ENCODE data around the gene RHOXF1.
"Not testable (repeated sequence)": the region's sequence is repeated elsewhere in the genome, so short reads cannot be mapped to it uniquely, and the experiment has no call there.

The RHOXF1 gene

DNA sequence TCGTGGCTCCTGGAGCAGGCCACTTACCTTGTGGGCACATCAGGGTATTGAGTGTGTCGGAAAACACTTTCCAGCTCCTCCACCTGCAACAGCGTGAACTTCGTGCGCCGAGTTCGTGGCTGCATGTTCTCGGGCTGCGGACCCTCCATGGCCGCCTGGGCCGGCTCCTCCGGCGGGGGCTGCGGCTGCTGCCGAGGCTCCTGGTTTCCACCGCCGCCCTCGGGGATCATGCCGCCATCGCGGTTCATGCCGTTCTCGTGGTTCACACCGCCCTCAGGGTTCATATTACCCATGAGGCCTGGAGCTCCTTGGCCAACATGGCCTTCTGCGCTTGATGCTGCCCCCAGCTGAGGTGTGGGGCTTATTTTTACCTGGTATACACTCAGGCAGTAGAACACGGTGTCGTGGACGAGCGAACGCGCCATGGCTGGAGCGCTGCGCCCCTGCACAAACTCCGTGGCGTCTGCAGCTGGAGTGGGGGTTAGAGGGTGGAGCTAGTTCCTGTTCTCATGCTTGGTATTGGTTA lies at the start of gene RHOXF1:
TSS of gene RHOXF1 (minus strand) at position 476 of the 526 bp plus-strand sequence. CDS start at position 425, 51 bp downstream.
- intact Hi-C loops (cut with DNase I) = no loop called here
- DNase-seq = no peak

DNA sequence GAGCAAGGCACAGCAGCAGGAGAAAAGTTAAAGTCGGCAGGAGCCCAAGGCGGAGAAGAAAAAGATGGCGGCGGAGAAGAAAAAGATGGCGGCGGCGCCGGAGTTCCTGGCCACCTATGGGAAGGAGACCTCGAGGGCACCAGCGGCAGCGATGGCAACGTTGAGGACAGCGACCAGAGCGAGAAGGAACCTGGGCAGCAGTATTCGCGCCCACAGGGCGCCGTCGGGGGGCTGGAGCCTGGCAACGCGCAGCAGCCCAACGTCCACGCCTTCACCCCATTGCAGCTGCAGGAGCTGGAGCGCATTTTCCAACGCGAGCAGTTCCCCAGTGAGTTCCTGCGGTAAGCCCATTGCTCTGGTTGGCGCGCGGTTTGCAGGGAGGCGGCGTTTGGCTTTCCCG lies 43.4 kb upstream of the RHOXF1 start:
- DNase-seq; intact Hi-C loops (cut with DNase I): not testable (repeated sequence)

- DNase-seq; intact Hi-C loops (cut with DNase I): not testable (repeated sequence)
Measured at GRCh38 chrX:120158313-120158712, 42.6 kb upstream of the RHOXF1 start, which contains the start of gene RHOXF2. Gene RHOXF2 (plus strand): TSS chrX:120158613. CDS start chrX:120158751, 138 bp downstream.

DNA sequence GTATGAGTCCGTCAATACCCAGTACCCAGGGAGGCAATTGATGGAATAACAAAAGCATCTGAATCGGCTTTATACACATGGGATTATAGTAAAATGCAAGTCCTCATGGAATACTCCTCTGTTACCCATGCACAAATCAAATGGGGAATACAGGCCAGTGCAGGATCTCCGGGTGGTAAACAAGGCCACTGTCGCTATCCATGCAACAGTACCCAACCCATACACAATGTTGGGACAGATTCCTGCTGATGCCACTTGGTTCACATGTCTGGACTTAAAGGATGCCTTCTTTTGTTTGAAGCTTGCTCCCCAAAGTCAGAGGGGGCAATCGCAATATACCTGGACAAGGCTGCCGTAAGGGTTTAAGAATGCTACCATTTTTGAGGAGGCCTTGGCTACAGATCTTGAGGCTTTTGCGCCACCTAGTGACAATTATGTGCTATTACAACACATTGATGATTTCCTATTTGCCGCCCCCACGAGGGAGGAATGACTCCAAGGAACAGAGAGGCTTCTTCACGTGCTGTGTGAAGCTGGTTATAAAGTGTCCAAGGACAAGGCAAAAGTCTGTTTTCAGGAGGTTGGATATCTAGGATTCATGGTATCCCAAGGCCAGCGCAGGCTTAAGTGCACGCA lies 34.5 kb upstream of the RHOXF1 start:
- intact Hi-C loops (cut with DNase I); DNase-seq: not testable (repeated sequence)

DNA sequence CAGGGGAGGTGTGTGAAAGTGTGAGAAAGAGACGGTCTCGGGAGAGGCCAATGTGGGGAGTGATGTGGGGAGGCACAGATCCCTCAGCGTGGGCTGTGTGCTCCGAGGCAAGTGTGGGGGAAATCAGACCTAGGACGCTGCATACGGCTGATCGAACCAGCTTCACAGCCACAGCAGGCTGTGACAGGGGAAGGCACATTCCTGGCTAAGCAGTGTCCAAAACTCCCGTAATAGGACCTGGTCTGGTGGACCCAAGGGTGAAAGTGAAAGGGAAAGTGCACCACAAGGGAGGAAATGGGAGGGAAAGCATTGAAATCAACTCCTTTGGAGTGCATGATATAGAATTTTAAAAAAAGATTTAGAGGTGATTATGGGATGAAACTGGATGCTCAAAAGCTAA lies 31.8 kb upstream of the RHOXF1 start:
- no peak for DNase-seq
- intact Hi-C loops (cut with DNase I) = no loop called here

- intact Hi-C loops (cut with DNase I); DNase-seq: not testable (repeated sequence)
Measured at GRCh38 chrX:120146323-120146722, 30.6 kb upstream of the RHOXF1 start.

DNA sequence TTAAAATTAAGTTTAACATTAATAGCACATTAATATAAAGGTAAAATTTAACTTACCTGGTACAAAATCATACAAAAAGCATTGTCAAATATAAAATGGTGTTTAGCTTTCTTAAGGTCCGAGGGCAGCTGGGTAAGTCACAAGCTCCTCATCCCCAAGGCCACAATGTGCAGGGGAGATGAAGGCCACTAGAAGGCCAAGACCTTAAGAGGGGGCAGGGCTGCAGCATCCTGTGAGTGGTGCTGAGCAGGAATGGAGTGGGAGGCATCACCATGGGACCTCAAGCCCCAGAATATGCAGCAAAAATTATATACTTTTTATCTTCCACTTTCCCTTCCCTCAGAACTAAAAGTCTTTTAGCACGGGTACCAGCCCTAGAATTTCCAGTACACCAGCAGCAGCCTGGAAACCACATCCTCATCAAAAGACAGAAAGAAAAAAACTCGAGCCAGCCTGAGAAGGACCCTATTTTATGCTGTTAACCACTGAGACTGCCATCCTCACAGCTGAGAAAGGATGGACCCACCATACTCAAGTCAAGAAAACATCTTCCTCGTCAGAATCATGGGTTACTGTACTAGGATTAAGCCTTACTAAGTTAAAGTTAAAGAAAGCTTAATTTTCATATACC lies 29.7 kb upstream of the RHOXF1 start:
- DNase-seq = no peak
- intact Hi-C loops (cut with DNase I) = no loop called here

DNA sequence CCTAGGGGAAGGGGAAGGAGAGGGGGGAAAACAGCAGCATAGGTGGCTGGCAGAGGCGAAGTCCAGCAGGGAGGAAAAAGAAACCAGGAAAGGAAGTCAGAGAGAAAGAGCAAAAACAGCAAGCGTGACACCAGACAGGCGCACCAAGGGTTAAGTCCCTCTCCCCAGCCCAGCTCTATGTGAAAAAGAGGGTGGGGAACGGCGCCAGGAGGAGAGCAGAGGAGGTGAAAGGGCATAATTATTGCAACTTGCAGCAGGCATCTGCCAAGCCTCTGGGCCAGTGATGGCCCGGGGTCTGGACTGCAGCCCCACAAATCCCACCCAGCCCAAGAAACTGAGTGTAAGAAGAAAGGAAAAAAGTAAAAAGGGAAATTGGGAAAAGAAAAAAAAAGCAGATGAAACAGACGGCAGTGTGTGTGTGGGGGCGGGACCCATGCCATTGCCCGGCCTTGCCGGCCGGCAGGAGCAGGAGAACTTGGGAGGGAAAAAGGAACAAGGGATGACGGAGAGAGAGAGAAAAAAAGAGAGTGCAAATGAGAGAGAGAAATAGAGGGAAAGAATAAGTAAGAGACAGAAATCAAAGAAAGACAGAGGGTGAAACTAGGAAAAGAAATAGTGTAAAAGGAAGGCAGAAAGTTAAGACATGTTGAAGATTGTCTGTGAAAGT lies 28.6 kb upstream of the RHOXF1 start:
- intact Hi-C loops (cut with DNase I) = no loop called here
- peak in 2 of 42 donors; percentile 4 to 23 for DNase-seq

GRCh38 chrX:120140293-120140981 lies 24.7 kb upstream of the RHOXF1 start:
- intact Hi-C loops (cut with DNase I) = no loop called here
- no peak for DNase-seq

DNA sequence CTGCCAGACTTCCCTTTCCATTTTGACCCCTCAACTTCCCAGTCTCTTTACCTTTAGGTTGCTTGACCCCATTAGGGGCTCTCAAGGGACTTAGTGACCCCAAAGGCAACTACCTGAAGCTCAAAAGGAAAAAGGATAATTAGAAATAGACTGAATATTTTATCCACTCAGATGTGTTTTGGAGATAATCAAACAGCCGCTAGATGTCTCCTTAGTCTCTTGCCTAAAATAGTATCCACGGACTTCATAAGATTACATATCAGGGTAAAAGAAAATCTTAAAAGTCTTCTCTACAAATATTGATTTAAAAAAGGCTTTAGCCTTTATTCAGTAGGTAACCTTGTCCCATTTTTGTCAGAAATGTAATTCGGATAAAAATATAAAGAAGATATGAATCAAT lies 21.7 kb upstream of the RHOXF1 start:
- DNase-seq = no peak
- intact Hi-C loops (cut with DNase I) = no loop called here

- DNase-seq = no peak
- intact Hi-C loops (cut with DNase I) = no loop called here
Measured at GRCh38 chrX:120136840-120137239, 21.1 kb upstream of the RHOXF1 start.

- DNase-seq = no peak
- intact Hi-C loops (cut with DNase I) = no loop called here
Measured at GRCh38 chrX:120136128-120136527, 20.4 kb upstream of the RHOXF1 start.

GRCh38 chrX:120128306-120128846 lies 12.7 kb upstream of the RHOXF1 start:
- DNase-seq; intact Hi-C loops (cut with DNase I): not testable (repeated sequence)

- intact Hi-C loops (cut with DNase I) = no loop called here
Measured at GRCh38 chrX:120125444-120125843, 9.7 kb upstream of the RHOXF1 start.

DNA sequence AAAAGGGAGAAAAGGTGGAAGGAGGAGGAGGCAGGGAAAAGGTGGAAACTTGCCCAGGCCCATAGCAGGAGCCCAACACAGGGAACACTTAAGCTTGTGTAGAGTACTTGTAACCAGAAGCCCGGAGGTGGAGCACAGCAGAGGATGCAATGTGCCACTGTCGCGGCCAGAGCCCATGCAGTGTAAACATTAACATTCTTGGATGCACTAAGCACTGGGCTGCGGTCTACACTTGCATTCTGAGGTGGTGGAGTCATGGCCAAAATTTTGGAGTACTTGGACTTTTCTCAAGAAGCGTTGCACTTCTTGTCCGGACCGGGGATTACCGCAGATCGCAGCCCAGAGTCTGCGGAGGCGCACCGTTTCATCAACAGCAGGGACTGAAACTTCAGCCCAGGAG lies 4.5 kb upstream of the RHOXF1 start:
- no peak for DNase-seq
- intact Hi-C loops (cut with DNase I) = no loop called here

More at GRCh38 chrX:120125444-120125843, 9.7 kb upstream of the RHOXF1 start:
- DNase-seq = peak in 7 of 42 donors; percentile 1 to 43 (median 8)

- DNase-seq = no peak
- intact Hi-C loops (cut with DNase I) = no loop called here
Measured at GRCh38 chrX:120111611-120112010, 4.1 kb downstream of the RHOXF1 start.

GRCh38 chrX:120109378-120109777 lies 6.3 kb downstream of the RHOXF1 start:
- intact Hi-C loops (cut with DNase I) = no loop called here
- no peak for DNase-seq

- DNase-seq; intact Hi-C loops (cut with DNase I): not testable (repeated sequence)
Measured at GRCh38 chrX:120104707-120105106, 11.0 kb downstream of the RHOXF1 start.

- DNase-seq; intact Hi-C loops (cut with DNase I): not testable (repeated sequence)
Measured at GRCh38 chrX:120101057-120101456, 14.7 kb downstream of the RHOXF1 start.

Data from head of caudate nucleus (tissue), 42 donors.